ENCODE data around the gene RAMP1.

RAMP1 gene

DNA sequence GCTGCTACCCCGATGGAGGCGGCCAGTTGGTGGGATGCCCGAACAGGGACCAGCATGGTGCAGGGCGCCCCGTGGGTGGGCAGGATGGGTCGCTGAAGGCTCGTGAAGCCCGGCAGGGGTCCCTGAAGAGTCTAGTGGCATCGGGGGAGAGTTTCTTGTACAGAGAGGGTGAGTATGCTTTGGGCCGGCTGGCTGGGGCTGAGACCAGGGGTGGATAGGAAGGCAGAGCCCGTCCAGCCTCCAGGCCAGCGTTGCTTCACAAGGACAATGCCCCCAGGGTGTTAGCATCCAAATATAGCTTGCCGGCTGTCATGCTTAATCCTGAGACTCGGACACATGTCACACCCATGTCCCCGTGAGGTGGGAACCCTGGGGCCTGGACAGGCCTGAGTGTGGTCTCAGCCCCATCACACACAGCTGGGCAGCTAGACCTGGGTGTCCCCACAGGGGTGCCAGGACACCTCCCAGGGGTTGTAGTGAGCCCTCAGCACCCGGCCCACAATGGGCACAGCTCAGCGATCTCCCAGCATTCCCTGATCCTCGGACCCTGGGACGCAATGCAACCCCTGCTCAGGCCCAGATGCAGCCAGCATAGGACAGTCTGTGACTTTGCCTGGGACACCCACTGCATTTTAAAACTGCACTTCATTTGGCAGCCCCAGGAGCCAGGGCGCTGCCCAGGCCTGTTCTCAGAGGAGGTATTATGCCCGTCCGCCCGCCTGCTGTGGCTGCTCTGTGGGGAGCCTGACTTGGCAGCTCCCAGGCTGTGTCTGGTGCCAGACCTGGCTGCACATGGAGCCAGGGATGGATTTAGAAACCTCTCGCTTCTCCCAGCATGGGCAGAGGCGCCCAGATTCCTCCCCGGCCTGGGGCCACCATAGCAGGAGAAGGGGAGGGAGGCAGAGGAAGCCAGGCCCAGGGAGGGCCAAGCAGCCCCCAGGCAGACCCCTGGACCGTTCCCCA lies 36.4 kb downstream of the RAMP1 start:
- no peak for DNase-seq (ENCODE audit: low spot score)

- DNase-seq (ENCODE audit: low spot score), result no peak
Measured at GRCh38 chr2:237896507-237896892, 37.1 kb downstream of the RAMP1 start.

- no peak for DNase-seq (ENCODE audit: low spot score)
Measured at GRCh38 chr2:237896956-237897355, 37.5 kb downstream of the RAMP1 start.

DNA sequence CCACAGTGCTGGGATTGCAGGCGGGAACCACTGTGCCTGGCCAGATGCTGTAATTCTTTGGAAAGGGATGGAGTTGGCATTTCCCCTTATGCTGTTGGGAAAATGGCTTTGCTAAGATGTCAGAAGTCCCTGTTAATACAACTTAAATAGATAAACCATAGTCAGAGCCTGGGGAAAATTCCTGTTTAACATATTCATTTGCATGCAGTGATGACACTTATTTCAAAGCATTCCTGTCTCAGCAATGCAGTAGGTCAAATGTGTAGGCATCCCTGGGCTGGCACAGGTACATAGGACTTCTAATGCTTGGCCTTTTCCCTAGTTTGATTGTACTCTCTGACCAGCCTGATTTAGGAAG lies 38.6 kb downstream of the RAMP1 start:
- DNase-seq (ENCODE audit: low spot score), result no peak

- DNase-seq (ENCODE audit: low spot score), result no peak
Measured at GRCh38 chr2:237900891-237901831, 41.7 kb downstream of the RAMP1 start.

GRCh38 chr2:237901932-237902850 lies 42.8 kb downstream of the RAMP1 start:
- peak; percentile 39 for DNase-seq (ENCODE audit: low spot score)

- no peak for DNase-seq (ENCODE audit: low spot score)
Measured at GRCh38 chr2:237904831-237905599, 45.6 kb downstream of the RAMP1 start.

DNA sequence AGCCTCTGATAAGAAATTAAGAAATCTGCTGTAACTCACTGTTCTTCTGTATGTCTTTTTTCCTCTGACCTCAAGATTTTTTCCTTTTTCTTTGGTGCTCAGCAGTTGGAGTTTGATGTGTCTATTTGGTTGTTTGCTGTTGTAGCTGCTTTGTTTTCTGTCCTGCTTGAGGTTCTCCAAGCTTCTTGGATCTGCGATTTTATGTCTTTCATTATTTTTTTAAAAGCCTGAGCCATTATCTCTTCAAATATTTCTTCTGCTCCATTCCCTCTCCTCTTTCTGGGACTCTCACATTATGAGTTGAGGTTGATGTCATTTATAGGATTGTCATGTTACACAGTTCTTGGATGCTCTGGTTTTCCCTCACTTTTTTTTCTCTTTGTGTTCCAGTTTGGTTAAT lies 47.7 kb downstream of the RAMP1 start:
- DNase-seq (ENCODE audit: low spot score), result no peak

- DNase-seq (ENCODE audit: low spot score), result no peak
Measured at GRCh38 chr2:237909075-237909695, 49.8 kb downstream of the RAMP1 start.

GRCh38 chr2:237909801-237910475 lies 50.5 kb downstream of the RAMP1 start:
- DNase-seq (ENCODE audit: low spot score), result no peak

DNA sequence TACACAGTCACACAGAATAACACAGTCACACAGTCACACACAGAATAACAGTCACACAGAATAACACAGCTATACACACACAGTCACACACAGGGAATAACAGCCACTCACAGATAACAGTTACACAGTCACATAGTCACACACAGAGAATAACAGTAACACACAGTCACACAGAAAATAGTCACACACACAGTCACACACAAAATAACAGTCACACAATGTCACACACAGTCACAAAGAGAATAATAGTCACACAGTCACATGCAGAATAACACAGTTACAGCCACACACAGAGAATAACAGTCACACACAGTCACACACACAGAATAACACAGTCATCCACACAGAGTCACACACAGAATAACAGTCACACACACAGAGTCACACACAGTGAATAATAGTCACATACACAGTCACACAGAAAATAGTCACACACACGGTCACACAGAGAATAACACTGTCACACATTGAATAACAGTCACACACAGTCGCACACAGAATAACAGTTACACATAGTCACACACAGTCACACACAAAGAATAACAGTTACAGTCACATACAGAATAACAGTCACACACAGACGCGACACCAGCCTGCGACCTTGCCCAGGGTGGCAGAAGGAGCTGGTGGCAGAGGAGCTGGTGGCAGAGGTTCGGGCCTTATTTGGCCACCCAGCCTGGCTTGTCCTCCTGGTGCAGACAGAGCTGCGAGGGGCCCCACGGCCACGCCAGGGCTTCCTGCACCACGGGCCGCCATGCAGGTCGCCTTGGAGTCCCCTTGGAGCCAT lies 51.3 kb downstream of the RAMP1 start:
- DNase-seq (ENCODE audit: low spot score), result no peak

- DNase-seq (ENCODE audit: low spot score), result no peak
Measured at GRCh38 chr2:237911363-237912017, 52.1 kb downstream of the RAMP1 start.

GRCh38 chr2:237912271-237913192 lies 53.1 kb downstream of the RAMP1 start:
- no peak for DNase-seq (ENCODE audit: low spot score)

DNA sequence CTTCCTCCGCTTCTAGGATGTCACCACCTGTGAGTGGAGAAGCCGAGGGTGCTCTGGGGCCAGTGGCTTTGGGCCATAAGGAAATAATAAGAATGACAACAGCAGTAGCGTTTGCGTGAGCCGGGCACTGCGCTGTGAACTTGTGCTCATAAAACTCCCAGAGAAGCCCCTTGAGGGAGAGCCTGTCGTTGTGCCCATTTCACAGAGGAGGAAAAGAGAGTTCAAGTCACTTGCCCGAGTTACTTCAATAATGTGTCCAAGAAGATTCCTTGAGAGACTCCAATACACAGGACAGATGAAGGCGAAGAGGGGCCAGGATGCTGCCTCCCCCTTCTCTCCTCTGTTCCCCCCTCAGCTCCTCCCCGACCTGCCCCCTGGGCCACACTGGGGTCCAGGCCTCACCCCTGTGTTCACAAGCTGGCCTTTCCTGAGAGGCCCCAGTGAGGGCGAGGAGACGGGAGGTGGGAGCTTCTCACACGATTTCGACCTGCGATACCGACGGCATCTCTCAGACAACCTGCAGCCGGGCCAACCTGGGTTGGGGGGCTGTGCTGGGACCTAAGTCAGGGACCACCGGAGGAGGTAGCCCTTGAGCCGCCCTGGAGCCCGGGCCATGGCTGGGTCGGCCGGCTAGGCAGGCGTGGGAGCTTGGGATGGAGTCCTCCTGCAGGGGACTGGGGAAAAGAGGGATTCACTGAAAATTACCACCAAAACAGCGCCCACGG lies 53.9 kb downstream of the RAMP1 start:
- no peak for DNase-seq (ENCODE audit: low spot score)

DNA sequence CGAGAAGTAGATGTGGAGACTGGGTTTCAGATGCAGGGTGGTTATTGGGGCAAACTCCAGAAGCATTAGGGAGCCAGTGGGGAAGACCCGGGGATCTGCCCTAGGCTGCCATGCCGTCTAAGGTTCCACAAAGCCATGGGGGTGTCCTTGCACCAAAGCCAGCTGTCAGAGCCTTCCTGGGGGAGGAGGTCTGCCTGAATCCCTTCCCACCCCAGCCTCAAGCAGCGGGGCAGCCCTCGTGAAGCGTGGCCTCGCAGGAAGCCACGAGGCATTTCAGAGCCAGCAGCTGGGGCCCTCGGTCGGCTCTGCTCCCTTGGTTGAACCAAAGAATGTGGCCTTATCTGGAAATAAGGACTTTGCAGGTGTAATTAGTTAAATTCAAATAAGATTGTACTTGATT lies 56.2 kb downstream of the RAMP1 start:
- DNase-seq (ENCODE audit: low spot score), result no peak

DNA sequence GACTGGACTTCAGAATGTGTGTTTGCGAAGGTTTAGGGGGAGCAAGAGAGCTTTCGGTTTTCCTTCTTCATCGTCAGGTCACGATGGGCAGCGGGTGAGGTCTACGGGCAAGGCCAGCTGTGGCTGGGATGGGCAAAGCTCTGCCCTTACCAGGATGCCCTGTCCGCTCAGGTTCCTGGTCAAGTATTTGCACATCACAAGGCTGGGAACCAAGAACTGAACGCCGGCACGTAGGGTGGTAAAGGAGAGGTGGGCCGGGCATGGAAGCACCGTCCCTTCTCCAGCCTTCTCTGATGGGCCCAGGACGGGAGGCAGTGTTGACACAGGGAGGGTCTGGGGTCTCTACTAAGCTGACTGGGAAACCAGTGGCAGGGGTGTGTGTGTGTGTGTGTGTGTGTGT lies 56.9 kb downstream of the RAMP1 start:
- no peak for DNase-seq (ENCODE audit: low spot score)

All from kidney tubule cell (primary cell).